HG03432 (cell line): Measurements from ENCODE around the gene TP73.

ENCODE experiments used
- ATAC-seq: cut with Tn5 transposase; IDR thresholded peaks from one replicate; pipeline ENCODE4 v1.9.1; 2021; ENCODE audit warnings: mild to moderate bottlenecking, moderate library complexity; ENCODE audit not compliant: unreplicated experiment

The TP73 gene

GRCh38 chr1:3703786-3704371 lies 51.6 kb downstream of the TP73 start:
- no peak for ATAC-seq

- ATAC-seq: no peak
These were observed 53.1 kb downstream of the TP73 start for GRCh38 chr1:3705341-3705950.

- ATAC-seq: no peak
These were observed 54.5 kb downstream of the TP73 start for GRCh38 chr1:3706651-3707297.

- ATAC-seq: no peak
These were observed 55.1 kb downstream of the TP73 start for GRCh38 chr1:3707298-3707938.

GRCh38 chr1:3707939-3708328 lies 55.6 kb downstream of the TP73 start:
- no peak for ATAC-seq

GRCh38 chr1:3708791-3709190 lies 56.5 kb downstream of the TP73 start:
- no peak for ATAC-seq

- ATAC-seq: no peak
These were observed 57.9 kb downstream of the TP73 start for GRCh38 chr1:3710251-3710650.

GRCh38 chr1:3711381-3711779 lies 59.1 kb downstream of the TP73 start:
- ATAC-seq: no peak

- ATAC-seq: no peak
These were observed 59.6 kb downstream of the TP73 start for GRCh38 chr1:3711780-3712451.

- ATAC-seq: no peak
These were observed 60.5 kb downstream of the TP73 start for GRCh38 chr1:3712573-3713535.

- ATAC-seq: no peak
These were observed 61.5 kb downstream of the TP73 start for GRCh38 chr1:3713840-3714239.

- ATAC-seq: no peak
These were observed 62.0 kb downstream of the TP73 start for GRCh38 chr1:3714284-3714741.

GRCh38 chr1:3714814-3715213 lies 62.5 kb downstream of the TP73 start:
- ATAC-seq: no peak

- ATAC-seq: no peak
These were observed 64.0 kb downstream of the TP73 start for GRCh38 chr1:3716351-3716750.

- ATAC-seq: no peak
These were observed 64.9 kb downstream of the TP73 start for GRCh38 chr1:3717041-3717714.

GRCh38 chr1:3717715-3718601 lies 65.6 kb downstream of the TP73 start:
- ATAC-seq: no peak

- no peak for ATAC-seq
These were observed 66.4 kb downstream of the TP73 start for GRCh38 chr1:3718764-3719163.

GRCh38 chr1:3721955-3722465 lies 69.7 kb downstream of the TP73 start:
- ATAC-seq: no peak
